Skeletal muscle satellite cell (primary cell): ENCODE data around the gene NRIP1.

ENCODE experiments used
- H3K27me3 ChIP-seq: 2 replicates; pipeline ENCODE4 v1.7.0; 2013; ENCODE audit warnings: low read length; ENCODE audit not compliant: control insufficient read depth, insufficient read depth
- H3K36me3 ChIP-seq: 2 replicates; pipeline ENCODE4 v1.7.0; 2013; ENCODE audit warnings: mild to moderate bottlenecking, control low read depth, low read length; ENCODE audit not compliant: insufficient read depth
- H3K4me1 ChIP-seq: 2 replicates; pipeline ENCODE4 v1.7.0; 2013; ENCODE audit warnings: low read length; ENCODE audit not compliant: control insufficient read depth, insufficient read depth
- H3K4me2 ChIP-seq: 2 replicates; pipeline ENCODE4 v1.7.0; 2013; ENCODE audit warnings: mild to moderate bottlenecking, low read length
- H3K4me3 ChIP-seq: 2 replicates; pipeline ENCODE4 v1.7.0; 2013; ENCODE audit warnings: low read length
- H3K9ac ChIP-seq: 2 replicates; pipeline ENCODE4 v1.7.0; 2013; ENCODE audit warnings: mild to moderate bottlenecking, low read depth, low read length, moderate library complexity
- H3K9me3 ChIP-seq: replicated peaks from 2 replicates; pipeline ENCODE4 v1.7.0; 2013; ENCODE audit warnings: mild to moderate bottlenecking, control low read depth, low read length

The NRIP1 gene

GRCh38 chr21:15054089-15054488 is 10.7 kb downstream of the NRIP1 start:
- peaks cover 39% of the 10 kb centered on the region for H3K4me1 ChIP-seq
- H3K4me3 ChIP-seq, result no peak overlapping the region
- no peak overlapping the region for H3K9ac ChIP-seq
- H3K4me2 ChIP-seq, result no peak overlapping the region
- H3K36me3 ChIP-seq, result no peaks in the 10 kb centered on the region
- no peaks in the 10 kb centered on the region for H3K27me3 ChIP-seq
- no peaks in the 10 kb centered on the region for H3K9me3 ChIP-seq

GRCh38 chr21:15053500-15053899 is 11.3 kb downstream of the NRIP1 start:
- H3K9me3 ChIP-seq, result no peaks in the 10 kb centered on the region
- H3K27me3 ChIP-seq, result no peaks in the 10 kb centered on the region
- H3K9ac ChIP-seq, result no peak overlapping the region
- no peaks in the 10 kb centered on the region for H3K36me3 ChIP-seq
- peaks cover 33% of the 10 kb centered on the region for H3K4me1 ChIP-seq
- no peak overlapping the region for H3K4me3 ChIP-seq
- no peak overlapping the region for H3K4me2 ChIP-seq

- Histone ChIP-seq H3K9me3 (no peaks in the 10 kb centered on the region), H3K36me3 (no peaks in the 10 kb centered on the region), H3K4me1 (peaks cover 25% of the 10 kb centered on the region), H3K4me3 (no peak overlapping the region), H3K4me2 (peak overlapping the region; percentile 72), H3K27me3 (no peaks in the 10 kb centered on the region), H3K9ac (no peak overlapping the region)
Measured at GRCh38 chr21:15052459-15052763, 12.4 kb downstream of the NRIP1 start.

- Histone ChIP-seq H3K36me3 (no peaks in the 10 kb centered on the region), H3K9me3 (no peaks in the 10 kb centered on the region), H3K27me3 (no peaks in the 10 kb centered on the region), H3K4me2 (peak overlapping the region; percentile 72), H3K9ac (no peak overlapping the region), H3K4me3 (peak overlapping the region; percentile 36), H3K4me1 (peaks cover 25% of the 10 kb centered on the region)
Measured at GRCh38 chr21:15051644-15052458, 12.9 kb downstream of the NRIP1 start.

- Histone ChIP-seq H3K4me2 (no peak overlapping the region), H3K27me3 (no peaks in the 10 kb centered on the region), H3K9ac (no peak overlapping the region), H3K4me3 (no peak overlapping the region), H3K9me3 (no peaks in the 10 kb centered on the region), H3K4me1 (peaks cover 25% of the 10 kb centered on the region), H3K36me3 (no peaks in the 10 kb centered on the region)
Measured at GRCh38 chr21:15050568-15051377, 14.0 kb downstream of the NRIP1 start.

DNA sequence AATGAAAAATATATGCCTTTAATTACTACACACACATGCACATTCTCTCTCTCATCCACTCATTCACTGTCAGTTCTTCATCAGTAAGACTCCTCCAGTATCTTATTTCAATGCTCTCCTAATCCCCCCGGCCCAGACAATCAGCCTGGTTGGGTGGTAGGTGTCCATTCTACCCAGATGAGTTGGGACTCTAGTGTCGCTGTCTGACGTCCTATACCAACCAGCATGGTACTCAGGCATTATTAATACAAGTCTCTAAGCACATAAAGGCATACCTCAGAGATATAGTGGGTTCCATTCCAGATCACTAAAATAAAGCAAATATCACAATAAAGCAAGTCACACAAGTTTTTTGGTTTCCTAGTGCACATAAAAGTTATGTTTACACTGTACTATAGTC is 19.8 kb downstream of the NRIP1 start:
- H3K4me1 ChIP-seq, result no peaks in the 10 kb centered on the region

DNA sequence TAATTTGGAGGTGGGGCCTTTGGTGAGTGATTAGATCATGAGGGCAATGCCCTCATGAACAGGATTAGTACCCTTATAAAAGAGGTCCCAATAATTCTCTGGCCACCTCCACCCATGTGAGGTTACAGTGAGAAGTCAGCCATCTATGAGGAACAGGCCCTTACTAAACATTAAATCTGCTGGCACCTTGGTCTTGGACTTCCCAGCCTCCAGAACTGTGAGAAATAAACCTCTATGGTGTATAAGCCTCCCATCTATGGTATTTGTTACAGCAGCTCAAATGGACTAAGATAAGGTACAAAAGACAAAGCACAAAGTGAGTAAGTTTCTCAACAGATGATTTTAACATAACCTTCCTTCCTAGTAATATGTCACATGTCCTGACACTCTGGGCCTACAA is 22.3 kb downstream of the NRIP1 start:
- no peaks in the 10 kb centered on the region for H3K9me3 ChIP-seq
- H3K27me3 ChIP-seq, result no peaks in the 10 kb centered on the region
- H3K4me3 ChIP-seq, result no peak overlapping the region
- H3K36me3 ChIP-seq, result peaks cover 5% of the 10 kb centered on the region
- no peaks in the 10 kb centered on the region for H3K4me1 ChIP-seq
- no peak overlapping the region for H3K9ac ChIP-seq
- H3K4me2 ChIP-seq, result no peak overlapping the region

More for the DNA sequence above, 19.8 kb downstream of the NRIP1 start:
- Histone ChIP-seq H3K4me2 (no peak overlapping the region), H3K4me3 (no peak overlapping the region), H3K9ac (no peak overlapping the region), H3K27me3 (no peaks in the 10 kb centered on the region), H3K36me3 (peaks cover 5% of the 10 kb centered on the region), H3K9me3 (no peaks in the 10 kb centered on the region)

DNA sequence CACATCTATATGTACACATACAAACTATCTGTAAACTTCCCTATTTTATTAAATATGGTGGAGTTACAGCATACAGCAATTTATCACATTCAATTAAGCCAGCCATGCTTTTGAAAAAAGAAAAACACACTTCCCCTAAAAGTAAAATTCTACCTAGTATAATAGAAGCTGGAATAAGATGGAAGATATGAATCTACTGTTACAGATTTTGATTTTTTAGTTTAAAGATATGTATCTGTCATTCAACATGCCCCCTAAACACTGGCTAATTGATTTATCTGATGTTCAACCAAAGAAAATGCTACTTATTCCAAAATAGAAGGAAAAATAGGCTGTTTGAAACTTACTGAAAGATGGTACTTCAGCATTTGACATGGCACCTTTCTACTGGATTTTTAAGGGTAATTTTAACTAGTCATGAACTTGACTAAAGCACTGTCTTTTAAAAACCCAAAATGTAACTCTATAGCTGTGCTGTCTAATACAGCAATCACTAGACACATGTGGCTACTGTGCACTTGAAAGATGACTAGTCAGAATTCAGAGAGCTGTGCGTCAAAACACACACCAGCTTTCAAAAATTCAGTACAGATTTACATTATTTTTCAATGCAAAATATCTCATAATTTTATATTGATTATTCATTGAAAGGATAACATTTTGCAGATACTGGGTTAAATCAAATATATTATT is 25.0 kb downstream of the NRIP1 start:
- Histone ChIP-seq H3K27me3 (no peaks in the 10 kb centered on the region), H3K36me3 (peaks cover 8% of the 10 kb centered on the region), H3K4me1 (peaks cover 6% of the 10 kb centered on the region), H3K9me3 (no peaks in the 10 kb centered on the region), H3K9ac (no peak overlapping the region), H3K4me3 (no peak overlapping the region), H3K4me2 (no peak overlapping the region)

DNA sequence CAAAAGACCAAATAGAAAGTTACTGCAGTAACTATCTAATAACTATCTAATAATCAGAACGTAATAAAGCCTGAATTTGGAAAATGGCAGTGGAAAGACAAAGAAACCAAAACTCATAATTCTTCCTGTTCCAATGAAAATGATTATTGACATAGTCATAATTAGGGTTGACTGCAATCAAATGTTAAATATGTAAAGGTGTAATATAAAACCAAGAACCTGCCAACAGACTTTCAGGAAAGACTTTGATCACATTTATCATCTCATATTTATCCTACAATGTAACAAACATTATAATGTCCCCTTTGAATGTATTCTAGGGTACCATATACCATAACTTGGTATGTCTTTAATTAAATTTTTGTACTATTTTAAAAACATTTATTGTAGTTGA is 26.9 kb downstream of the NRIP1 start:
- Histone ChIP-seq H3K9me3 (no peaks in the 10 kb centered on the region), H3K4me1 (peaks cover 17% of the 10 kb centered on the region), H3K4me2 (no peak overlapping the region), H3K9ac (no peak overlapping the region), H3K27me3 (no peaks in the 10 kb centered on the region), H3K4me3 (no peak overlapping the region), H3K36me3 (peaks cover 6% of the 10 kb centered on the region)

GRCh38 chr21:15037095-15037899 is 27.5 kb downstream of the NRIP1 start:
- no peaks in the 10 kb centered on the region for H3K27me3 ChIP-seq

DNA sequence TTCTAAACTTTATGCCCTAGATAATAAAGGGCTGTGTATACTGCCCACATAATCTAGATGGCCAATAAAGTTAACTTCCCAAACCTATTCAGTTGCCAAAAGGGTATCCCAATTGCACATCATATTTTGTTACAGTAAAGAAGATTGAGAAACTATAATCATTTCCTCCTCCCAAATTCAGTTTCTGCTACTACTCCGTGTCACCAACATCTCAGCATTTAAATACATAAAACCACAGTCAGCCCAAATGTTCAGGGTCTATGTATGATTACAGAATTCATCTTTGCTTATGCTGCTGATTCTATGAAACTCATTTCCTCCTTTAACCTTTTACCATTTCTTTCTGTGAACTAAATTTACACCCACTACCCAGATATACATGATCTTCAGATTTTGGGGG is 28.6 kb downstream of the NRIP1 start:
- Histone ChIP-seq H3K9ac (no peak overlapping the region), H3K27me3 (no peaks in the 10 kb centered on the region), H3K4me1 (peaks cover 17% of the 10 kb centered on the region), H3K4me2 (no peak overlapping the region), H3K4me3 (no peak overlapping the region), H3K9me3 (no peaks in the 10 kb centered on the region), H3K36me3 (peaks cover 5% of the 10 kb centered on the region)

More at GRCh38 chr21:15037095-15037899, 27.5 kb downstream of the NRIP1 start:
- Histone ChIP-seq H3K36me3 (peaks cover 3% of the 10 kb centered on the region), H3K9me3 (no peaks in the 10 kb centered on the region), H3K4me2 (no peak overlapping the region), H3K4me1 (peaks cover 17% of the 10 kb centered on the region), H3K4me3 (no peak overlapping the region), H3K9ac (no peak overlapping the region)
